DOHH2 (cell line): ENCODE results near the gene IL36A.

Source experiments
- H3F3A ChIP-seq: fragments of 200-600 bp; sonication (generic), shearing (Covaris generic); 2 replicates; pipeline ENCODE4 v1.6.0; 2016; ENCODE audit warnings: antibody characterized with exemption, mild to moderate bottlenecking; ENCODE audit not compliant: control insufficient read depth, insufficient read depth
- H3K27ac ChIP-seq: fragments of 200-600 bp; sonication (generic); 2 replicates; pipeline ENCODE4 v1.5.1; 2014; ENCODE audit warnings: low read depth, mild to moderate bottlenecking, low read length, moderate library complexity
- H3K27me3 ChIP-seq: fragments of 200-600 bp; sonication (generic); 2 replicates; pipeline ENCODE4 v1.6.1; 2014; ENCODE audit warnings: mild to moderate bottlenecking, low read length, mixed read lengths; ENCODE audit not compliant: control insufficient read depth
- H3K36me3 ChIP-seq: fragments of 200-600 bp; sonication (generic); 2 replicates; pipeline ENCODE4 v1.6.1; 2014; ENCODE audit warnings: mild to moderate bottlenecking, low read length, moderate library complexity, mixed read lengths; ENCODE audit not compliant: control insufficient read depth
- H3K4me1 ChIP-seq: fragments of 200-600 bp; sonication (generic); 2 replicates; pipeline ENCODE4 v1.6.1; 2014; ENCODE audit warnings: mild to moderate bottlenecking, low read length, mixed read lengths; ENCODE audit not compliant: control insufficient read depth
- H3K4me2 ChIP-seq: fragments of 200-600 bp; sonication (generic); 2 replicates; pipeline ENCODE4 v1.6.0; 2014; ENCODE audit warnings: mild to moderate bottlenecking, low read length, moderate library complexity
- H3K4me3 ChIP-seq: fragments of 200-600 bp; sonication (generic); 2 replicates; pipeline ENCODE4 v1.5.1; 2014; ENCODE audit warnings: mild to moderate bottlenecking, low read length, mixed read lengths
- H3K79me2 ChIP-seq: fragments of 200-600 bp; sonication (generic); 2 replicates; pipeline ENCODE4 v1.6.1; 2014; ENCODE audit warnings: mild to moderate bottlenecking, low read length, mixed read lengths; ENCODE audit not compliant: control insufficient read depth
- H3K9me2 ChIP-seq: fragments of 200-600 bp; sonication (generic); replicated peaks from 2 replicates; pipeline ENCODE4 v1.6.1; 2014; ENCODE audit warnings: mild to moderate bottlenecking, low read length, mixed read lengths; ENCODE audit not compliant: control insufficient read depth
- H3K9me3 ChIP-seq: fragments of 200-600 bp; sonication (generic); 2 replicates; pipeline ENCODE4 v1.6.1; 2014; ENCODE audit warnings: antibody characterized with exemption, low read length, mixed read lengths; ENCODE audit not compliant: control insufficient read depth, insufficient read depth
- H4K20me1 ChIP-seq: fragments of 200-600 bp; sonication (generic); 2 replicates; pipeline ENCODE4 v1.6.0; 2014; ENCODE audit warnings: low read depth, mild to moderate bottlenecking, antibody characterized with exemption, low read length, moderate library complexity; ENCODE audit not compliant: control insufficient read depth, insufficient read depth
- EZH2phosphoT487 ChIP-seq: fragments of 200-600 bp; sonication (generic); IDR thresholded peaks from 2 replicates; pipeline ENCODE4 v1.6.1; 2017; ENCODE audit warnings: borderline replicate concordance, mild to moderate bottlenecking, antibody characterized with exemption, low read length, moderate library complexity, mixed read lengths
- TF ChIP-seq, protein P1 (sequence below): fragments of 200-600 bp; sonication (generic); IDR thresholded peaks from one replicate; pipeline ENCODE4 v1.5.1; 2014; ENCODE audit warnings: antibody characterized with exemption, mild to moderate bottlenecking, low read depth, low read length; ENCODE audit not compliant: poor library complexity, severe bottlenecking

The IL36A gene

DNA sequence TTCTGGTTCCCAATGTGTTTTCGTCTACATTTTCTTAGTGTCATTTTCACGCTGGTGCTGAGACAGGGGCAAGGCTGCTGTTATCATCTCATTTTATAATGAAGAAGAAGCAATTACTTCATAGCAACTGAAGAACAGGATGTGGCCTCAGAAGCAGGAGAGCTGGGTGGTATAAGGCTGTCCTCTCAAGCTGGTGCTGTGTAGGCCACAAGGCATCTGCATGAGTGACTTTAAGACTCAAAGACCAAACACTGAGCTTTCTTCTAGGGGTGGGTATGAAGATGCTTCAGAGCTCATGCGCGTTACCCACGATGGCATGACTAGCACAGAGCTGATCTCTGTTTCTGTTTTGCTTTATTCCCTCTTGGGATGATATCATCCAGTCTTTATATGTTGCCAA, 20.2 kb upstream of the IL36A start:
- H3K9me2 ChIP-seq = no peaks in the 10 kb centered on the region
- TF ChIP-seq, protein P1, sequence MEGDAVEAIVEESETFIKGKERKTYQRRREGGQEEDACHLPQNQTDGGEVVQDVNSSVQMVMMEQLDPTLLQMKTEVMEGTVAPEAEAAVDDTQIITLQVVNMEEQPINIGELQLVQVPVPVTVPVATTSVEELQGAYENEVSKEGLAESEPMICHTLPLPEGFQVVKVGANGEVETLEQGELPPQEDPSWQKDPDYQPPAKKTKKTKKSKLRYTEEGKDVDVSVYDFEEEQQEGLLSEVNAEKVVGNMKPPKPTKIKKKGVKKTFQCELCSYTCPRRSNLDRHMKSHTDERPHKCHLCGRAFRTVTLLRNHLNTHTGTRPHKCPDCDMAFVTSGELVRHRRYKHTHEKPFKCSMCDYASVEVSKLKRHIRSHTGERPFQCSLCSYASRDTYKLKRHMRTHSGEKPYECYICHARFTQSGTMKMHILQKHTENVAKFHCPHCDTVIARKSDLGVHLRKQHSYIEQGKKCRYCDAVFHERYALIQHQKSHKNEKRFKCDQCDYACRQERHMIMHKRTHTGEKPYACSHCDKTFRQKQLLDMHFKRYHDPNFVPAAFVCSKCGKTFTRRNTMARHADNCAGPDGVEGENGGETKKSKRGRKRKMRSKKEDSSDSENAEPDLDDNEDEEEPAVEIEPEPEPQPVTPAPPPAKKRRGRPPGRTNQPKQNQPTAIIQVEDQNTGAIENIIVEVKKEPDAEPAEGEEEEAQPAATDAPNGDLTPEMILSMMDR = no peak
- no peak for TF ChIP-seq EZH2phosphoT487

DNA sequence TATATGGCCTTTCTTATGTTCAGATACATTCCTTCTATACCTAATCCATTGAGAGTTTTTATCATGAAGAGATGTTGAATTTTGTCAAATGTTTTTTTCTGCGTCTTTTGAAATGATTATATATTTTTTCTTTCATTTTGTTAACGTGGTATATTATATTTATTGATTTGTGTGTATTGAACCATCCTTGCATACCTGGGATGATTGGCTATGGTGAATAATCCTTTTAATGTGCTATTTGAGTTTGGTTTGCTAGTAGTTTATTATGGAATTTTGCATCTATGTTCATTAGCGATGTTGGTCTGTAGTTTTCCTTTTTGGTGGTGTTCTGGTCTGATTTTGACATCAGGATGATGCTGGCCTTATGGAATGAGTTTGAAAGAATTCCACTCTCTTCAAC, 15.6 kb upstream of the IL36A start:
- H3K27me3 ChIP-seq = no peaks in the 10 kb centered on the region
- H3K9me2 ChIP-seq = no peaks in the 10 kb centered on the region
- H3K79me2 ChIP-seq = no peaks in the 10 kb centered on the region
- H3K36me3 ChIP-seq = no peaks in the 10 kb centered on the region
- no peak overlapping the region for H3K4me3 ChIP-seq
- no peaks in the 10 kb centered on the region for H3K4me1 ChIP-seq
- TF ChIP-seq, protein P1 = no peak
- no peak for TF ChIP-seq EZH2phosphoT487
- H3K27ac ChIP-seq = no peak overlapping the region
- H3F3A ChIP-seq = no peaks in the 10 kb centered on the region
- no peaks in the 10 kb centered on the region for H4K20me1 ChIP-seq
- H3K9me3 ChIP-seq = no peaks in the 10 kb centered on the region
- no peak overlapping the region for H3K4me2 ChIP-seq

More for the DNA sequence above, 20.2 kb upstream of the IL36A start:
- Histone ChIP-seq H3K4me3 (no peak overlapping the region), H3K36me3 (no peaks in the 10 kb centered on the region), H3K4me2 (no peak overlapping the region), H3K9me3 (no peaks in the 10 kb centered on the region), H3K4me1 (no peaks in the 10 kb centered on the region), H3F3A (no peaks in the 10 kb centered on the region), H3K79me2 (no peaks in the 10 kb centered on the region), H3K27ac (no peak overlapping the region), H3K27me3 (peaks cover 3% of the 10 kb centered on the region; the same call in 1 of the 2 replicates), H4K20me1 (no peaks in the 10 kb centered on the region)

DNA sequence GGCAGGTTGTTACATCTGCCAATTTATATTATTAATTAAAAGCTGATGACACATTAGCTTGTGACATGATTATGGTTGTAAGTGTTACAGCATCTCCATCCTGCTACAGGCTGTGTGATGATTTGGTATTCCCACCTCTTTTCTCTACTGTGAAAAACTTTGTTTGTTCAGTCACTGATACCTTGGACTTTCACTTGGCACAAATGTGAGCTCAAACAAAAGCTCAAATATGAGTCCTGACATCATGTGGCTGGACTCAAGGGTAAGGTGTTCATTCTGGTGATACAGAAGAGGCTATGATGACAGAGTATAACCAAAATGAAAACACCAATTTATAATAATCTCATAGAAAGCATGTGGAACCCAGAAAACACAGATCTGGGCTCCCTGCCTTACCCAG, 11.4 kb upstream of the IL36A start:
- no peaks in the 10 kb centered on the region for H3K9me2 ChIP-seq
- H3K27me3 ChIP-seq = no peaks in the 10 kb centered on the region
- no peak overlapping the region for H3K4me3 ChIP-seq
- H3K4me1 ChIP-seq = no peaks in the 10 kb centered on the region
- TF ChIP-seq EZH2phosphoT487 = no peak
- TF ChIP-seq, protein P1 = no peak
- no peak overlapping the region for H3K27ac ChIP-seq
- no peak overlapping the region for H3K4me2 ChIP-seq
- no peaks in the 10 kb centered on the region for H3K36me3 ChIP-seq
- no peaks in the 10 kb centered on the region for H3K9me3 ChIP-seq
- H4K20me1 ChIP-seq = no peaks in the 10 kb centered on the region
- H3K79me2 ChIP-seq = no peaks in the 10 kb centered on the region
- H3F3A ChIP-seq = no peaks in the 10 kb centered on the region

DNA sequence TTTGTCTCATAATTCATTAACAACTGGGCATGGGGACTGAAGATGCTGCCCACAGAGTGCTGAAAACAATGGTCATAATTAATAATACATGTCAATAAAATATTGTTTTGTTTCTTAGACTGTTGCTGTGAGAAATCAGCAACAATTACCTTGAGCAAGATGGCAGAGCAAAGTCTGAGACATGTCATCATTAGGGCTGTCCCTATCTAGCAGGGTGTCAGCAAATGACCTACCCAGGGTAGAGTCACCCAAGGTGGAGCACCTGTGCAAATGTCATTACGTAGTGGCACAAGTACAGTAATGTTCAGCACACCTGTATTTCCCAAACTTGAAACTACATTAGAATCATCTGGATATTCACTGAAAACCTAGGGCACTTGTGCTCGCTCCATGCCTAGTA, 10.6 kb upstream of the IL36A start:
- Histone ChIP-seq H4K20me1 (no peaks in the 10 kb centered on the region), H3K36me3 (no peaks in the 10 kb centered on the region), H3K79me2 (no peaks in the 10 kb centered on the region), H3K4me1 (no peaks in the 10 kb centered on the region), H3K4me3 (no peak overlapping the region), H3K4me2 (no peak overlapping the region), H3K9me2 (no peaks in the 10 kb centered on the region), H3K27ac (no peak overlapping the region), H3F3A (no peaks in the 10 kb centered on the region), H3K9me3 (peaks cover 1% of the 10 kb centered on the region; the same call in 1 of the 2 replicates), H3K27me3 (no peaks in the 10 kb centered on the region)
- no peak for TF ChIP-seq EZH2phosphoT487
- TF ChIP-seq, protein P1 = no peak
